Measurements from ENCODE around the gene TRIM14. TPM values are rescaled to one million over a fixed set of nuclear protein-coding genes. Genes with fewer than 3 reads are reported as not detected.

Gene TRIM14
- total and polyA plus RNA-seq, 2 donors (not counting 1 experiment from before 2014, with no cell fraction given): 22.5 to 23.9 TPM

GRCh38 chr9:98154678-98155077 lies 35.7 kb upstream of the TRIM14 start:
- Histone ChIP-seq H3K79me2 (ENCODE audit: control insufficient read depth, insufficient read depth, low read length) (no peaks in the 10 kb centered on the region), H4K20me1 (ENCODE audit: control insufficient read depth, insufficient read depth, low read length, poor library complexity, severe bottlenecking) (no peaks in the 10 kb centered on the region), H3K4me1 (ENCODE audit: control insufficient read depth in 2 of 2, insufficient read depth in 2 of 2, low read length in 2 of 2) (no peaks in the 10 kb centered on the region), H3K9me3 (ENCODE audit: control extremely low read depth in 1 of 3, control insufficient read depth in 2 of 3, insufficient read depth in 1 of 3, low read length in 2 of 3) (no peaks in the 10 kb centered on the region), H3K4me2 (replicated peaks; ENCODE audit: low read depth, low read length, poor library complexity, severe bottlenecking) (no peak overlapping the region), H3K9ac (ENCODE audit: low read length) (no peak overlapping the region), H3K4me3 (ENCODE audit: control extremely low read depth in 1 of 5, extremely low read depth in 1 of 5, insufficient read depth in 1 of 5, low read depth in 2 of 5, low read length in 4 of 5) (no peak overlapping the region), H2AFZ (ENCODE audit: insufficient read depth, low read depth, low read length, poor library complexity, severe bottlenecking) (no peak overlapping the region), H3K36me3 (replicated peaks in 1 of 2; ENCODE audit: control extremely low read depth in 1 of 2, control insufficient read depth in 1 of 2, extremely low read depth in 1 of 2, insufficient read depth in 2 of 2, low read length in 1 of 2) (no peaks in the 10 kb centered on the region), H3K27ac (ENCODE audit: low read length in 2 of 2) (no peak overlapping the region), H3K27me3 (replicated peaks in 1 of 4; ENCODE audit: control extremely low read depth in 1 of 4, control insufficient read depth in 3 of 4, insufficient read depth in 4 of 4, low read length in 3 of 4) (no peaks in the 10 kb centered on the region)
- no peak for TF ChIP-seq CTCF (IDR thresholded peaks at IDR 0.05)
- TF ChIP-seq EZH2 (IDR thresholded peaks at IDR 0.05; ENCODE audit: borderline replicate concordance, insufficient read depth, low read depth, low read length, poor library complexity, severe bottlenecking): no peak
- WGBS (ENCODE audit: insufficient coverage): no CpG with 5 or more reads among the region's 2 CpGs
- no peaks in the 10 kb centered on the region for H3K9me3 Mint-ChIP-seq (ENCODE audit: insufficient read depth)
- ATAC-seq (ENCODE audit: low read depth) (no peak), DNase-seq (no peak)
- no peak overlapping the region for H3K27ac Mint-ChIP-seq
- H3K4me3 Mint-ChIP-seq: no peak overlapping the region
- H3K27me3 Mint-ChIP-seq: no peaks in the 10 kb centered on the region
- CTCF ChIA-PET: no interaction called here
- intact Hi-C loops (cut with micrococcal nuclease): no loop called here
- no peaks in the 10 kb centered on the region for H3K4me1 Mint-ChIP-seq
- POLR2A ChIA-PET: no interaction called here

- ATAC-seq (ENCODE audit: low read depth) (no peak), DNase-seq (no peak)
- Mint-ChIP-seq H3K9me3 (ENCODE audit: insufficient read depth) (no peaks in the 10 kb centered on the region), H3K4me3 (no peak overlapping the region), H3K27me3 (no peaks in the 10 kb centered on the region), H3K27ac (no peak overlapping the region), H3K4me1 (no peaks in the 10 kb centered on the region)
- H2AFZ ChIP-seq (ENCODE audit: insufficient read depth, low read depth, low read length, poor library complexity, severe bottlenecking): no peak overlapping the region
- H3K27me3 ChIP-seq (replicated peaks in 1 of 4; ENCODE audit: control extremely low read depth in 1 of 4, control insufficient read depth in 3 of 4, insufficient read depth in 4 of 4, low read length in 3 of 4): no peaks in the 10 kb centered on the region
- intact Hi-C loops (cut with micrococcal nuclease): no loop called here
- no peaks in the 10 kb centered on the region for H4K20me1 ChIP-seq (ENCODE audit: control insufficient read depth, insufficient read depth, low read length, poor library complexity, severe bottlenecking)
- H3K36me3 ChIP-seq (replicated peaks in 1 of 2; ENCODE audit: control extremely low read depth in 1 of 2, control insufficient read depth in 1 of 2, extremely low read depth in 1 of 2, insufficient read depth in 2 of 2, low read length in 1 of 2): no peaks in the 10 kb centered on the region
- no peaks in the 10 kb centered on the region for H3K9me3 ChIP-seq (ENCODE audit: control extremely low read depth in 1 of 3, control insufficient read depth in 2 of 3, insufficient read depth in 1 of 3, low read length in 2 of 3)
- H3K79me2 ChIP-seq (ENCODE audit: control insufficient read depth, insufficient read depth, low read length): no peaks in the 10 kb centered on the region
- CTCF ChIA-PET: no interaction called here
- H3K4me1 ChIP-seq (ENCODE audit: control insufficient read depth in 2 of 2, insufficient read depth in 2 of 2, low read length in 2 of 2): no peaks in the 10 kb centered on the region
- no peak overlapping the region for H3K27ac ChIP-seq (ENCODE audit: low read length in 2 of 2)
- TF ChIP-seq CTCF (IDR thresholded peaks at IDR 0.05) (no peak), EZH2 (IDR thresholded peaks at IDR 0.05; ENCODE audit: borderline replicate concordance, insufficient read depth, low read depth, low read length, poor library complexity, severe bottlenecking) (no peak)
- H3K4me2 ChIP-seq (replicated peaks; ENCODE audit: low read depth, low read length, poor library complexity, severe bottlenecking): no peak overlapping the region
- H3K4me3 ChIP-seq (ENCODE audit: control extremely low read depth in 1 of 5, extremely low read depth in 1 of 5, insufficient read depth in 1 of 5, low read depth in 2 of 5, low read length in 4 of 5): no peak overlapping the region
- POLR2A ChIA-PET: no interaction called here
- no peak overlapping the region for H3K9ac ChIP-seq (ENCODE audit: low read length)
These were observed 33.5 kb upstream of the TRIM14 start for GRCh38 chr9:98152526-98152925.

Data from B cell (primary cell).